ENCODE results near the gene ZNF217.

DNA sequence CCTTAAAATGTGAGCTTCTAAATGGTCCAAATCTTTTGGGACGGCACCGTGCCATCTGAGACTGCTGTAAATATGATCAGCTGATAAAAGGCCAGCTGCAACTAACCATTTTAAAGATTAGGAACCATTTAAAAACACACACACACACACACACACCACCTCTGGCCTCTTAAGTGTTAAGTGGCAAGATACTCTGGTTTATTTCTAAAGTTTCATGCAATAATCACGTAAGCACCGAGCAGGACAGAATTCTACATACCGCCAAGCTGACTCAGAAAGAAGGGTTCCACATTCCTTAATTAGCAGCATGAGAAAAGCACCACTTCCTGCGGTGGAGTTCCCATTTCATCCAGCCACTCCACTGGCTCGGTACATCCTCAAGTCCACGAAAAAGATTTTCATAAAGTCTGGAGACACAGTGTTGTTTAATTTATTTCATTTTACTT lies 17.8 kb upstream of the ZNF217 start:
- no peak for TF ChIP-seq CTCF (IDR thresholded peaks at IDR 0.05)
- no peak for TF ChIP-seq POLR2A (IDR thresholded peaks at IDR 0.05)

All from body of pancreas (tissue), 4 donors.